SU-DHL-6 (cell line): Measurements from ENCODE around the gene GRAMD4.

ENCODE experiments used
- EZH2phosphoT487 ChIP-seq: fragments of 200-600 bp; sonication (generic), shearing (Covaris generic); conservative IDR thresholded peaks from 2 replicates; pipeline ENCODE4 v1.6.1; 2018; ENCODE audit warnings: mild to moderate bottlenecking, antibody characterized with exemption, low read length, moderate library complexity, mixed read lengths
- TF ChIP-seq, protein P1 (sequence below): fragments of 200-600 bp; sonication (generic); IDR thresholded peaks from one replicate; pipeline ENCODE4 v1.5.1; 2017; ENCODE audit warnings: antibody characterized with exemption, mild to moderate bottlenecking, low read length, moderate library complexity; ENCODE audit not compliant: insufficient read depth, poor library complexity, severe bottlenecking

DNA sequence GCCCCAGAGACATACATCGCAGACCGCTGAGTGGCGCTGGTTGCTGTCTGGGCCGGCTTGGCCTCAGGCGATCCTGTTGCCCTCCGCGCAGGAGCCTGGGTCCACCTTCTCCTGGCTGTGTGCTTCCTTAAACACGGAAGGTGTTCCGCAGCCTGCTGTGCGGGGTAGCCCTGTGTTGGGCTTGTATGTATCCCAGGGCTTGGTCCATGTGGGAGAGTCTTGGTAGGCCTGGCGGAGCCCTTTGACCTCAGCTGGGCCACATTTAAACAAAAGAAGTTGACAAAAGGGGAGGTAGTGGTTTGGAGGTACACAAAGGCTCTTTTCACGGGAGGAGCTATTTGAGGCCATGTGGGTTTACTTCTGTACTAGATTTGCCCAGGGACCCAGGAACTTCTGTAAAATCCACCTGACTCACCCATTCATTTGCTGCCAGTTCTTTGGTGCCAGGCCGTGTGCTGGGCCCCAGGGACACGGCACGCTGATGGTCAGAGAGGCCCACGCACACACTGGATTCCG lies 11.0 kb upstream of the GRAMD4 start:
- TF ChIP-seq, protein P1, sequence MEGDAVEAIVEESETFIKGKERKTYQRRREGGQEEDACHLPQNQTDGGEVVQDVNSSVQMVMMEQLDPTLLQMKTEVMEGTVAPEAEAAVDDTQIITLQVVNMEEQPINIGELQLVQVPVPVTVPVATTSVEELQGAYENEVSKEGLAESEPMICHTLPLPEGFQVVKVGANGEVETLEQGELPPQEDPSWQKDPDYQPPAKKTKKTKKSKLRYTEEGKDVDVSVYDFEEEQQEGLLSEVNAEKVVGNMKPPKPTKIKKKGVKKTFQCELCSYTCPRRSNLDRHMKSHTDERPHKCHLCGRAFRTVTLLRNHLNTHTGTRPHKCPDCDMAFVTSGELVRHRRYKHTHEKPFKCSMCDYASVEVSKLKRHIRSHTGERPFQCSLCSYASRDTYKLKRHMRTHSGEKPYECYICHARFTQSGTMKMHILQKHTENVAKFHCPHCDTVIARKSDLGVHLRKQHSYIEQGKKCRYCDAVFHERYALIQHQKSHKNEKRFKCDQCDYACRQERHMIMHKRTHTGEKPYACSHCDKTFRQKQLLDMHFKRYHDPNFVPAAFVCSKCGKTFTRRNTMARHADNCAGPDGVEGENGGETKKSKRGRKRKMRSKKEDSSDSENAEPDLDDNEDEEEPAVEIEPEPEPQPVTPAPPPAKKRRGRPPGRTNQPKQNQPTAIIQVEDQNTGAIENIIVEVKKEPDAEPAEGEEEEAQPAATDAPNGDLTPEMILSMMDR: no peak
- no peak for TF ChIP-seq EZH2phosphoT487
